ENCODE data around the gene CASKIN1. TPM values are rescaled to one million over a fixed set of nuclear protein-coding genes. Genes with fewer than 3 reads are reported as not detected.

Gene CASKIN1
- total RNA-seq, 1 experiment from 2014 or later, result 4.2 TPM

DNA sequence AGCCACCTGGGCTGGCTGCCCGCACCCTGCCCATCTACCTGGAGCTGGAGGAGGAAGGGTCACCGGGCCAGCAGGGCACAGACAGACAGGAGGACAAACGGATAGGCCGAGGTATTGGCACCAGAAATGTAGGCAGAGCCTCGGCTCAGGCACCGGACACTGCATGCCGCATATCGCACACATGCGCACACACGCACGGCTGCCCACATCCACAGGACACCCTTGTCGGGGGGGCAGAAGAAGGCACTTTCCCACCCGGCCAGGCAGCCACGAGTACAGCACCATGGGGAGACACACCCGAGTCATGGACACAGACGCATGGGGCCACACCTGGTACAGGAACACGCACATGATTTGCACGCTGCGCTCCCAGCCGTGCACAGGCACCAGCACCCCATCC, 14.5 kb downstream of the CASKIN1 start:
- no peak for DNase-seq (ENCODE audit: low spot score)
- in situ Hi-C loops (cut with HindIII; ENCODE audit: low sequenced_read_pairs), result no loop called here

DNA sequence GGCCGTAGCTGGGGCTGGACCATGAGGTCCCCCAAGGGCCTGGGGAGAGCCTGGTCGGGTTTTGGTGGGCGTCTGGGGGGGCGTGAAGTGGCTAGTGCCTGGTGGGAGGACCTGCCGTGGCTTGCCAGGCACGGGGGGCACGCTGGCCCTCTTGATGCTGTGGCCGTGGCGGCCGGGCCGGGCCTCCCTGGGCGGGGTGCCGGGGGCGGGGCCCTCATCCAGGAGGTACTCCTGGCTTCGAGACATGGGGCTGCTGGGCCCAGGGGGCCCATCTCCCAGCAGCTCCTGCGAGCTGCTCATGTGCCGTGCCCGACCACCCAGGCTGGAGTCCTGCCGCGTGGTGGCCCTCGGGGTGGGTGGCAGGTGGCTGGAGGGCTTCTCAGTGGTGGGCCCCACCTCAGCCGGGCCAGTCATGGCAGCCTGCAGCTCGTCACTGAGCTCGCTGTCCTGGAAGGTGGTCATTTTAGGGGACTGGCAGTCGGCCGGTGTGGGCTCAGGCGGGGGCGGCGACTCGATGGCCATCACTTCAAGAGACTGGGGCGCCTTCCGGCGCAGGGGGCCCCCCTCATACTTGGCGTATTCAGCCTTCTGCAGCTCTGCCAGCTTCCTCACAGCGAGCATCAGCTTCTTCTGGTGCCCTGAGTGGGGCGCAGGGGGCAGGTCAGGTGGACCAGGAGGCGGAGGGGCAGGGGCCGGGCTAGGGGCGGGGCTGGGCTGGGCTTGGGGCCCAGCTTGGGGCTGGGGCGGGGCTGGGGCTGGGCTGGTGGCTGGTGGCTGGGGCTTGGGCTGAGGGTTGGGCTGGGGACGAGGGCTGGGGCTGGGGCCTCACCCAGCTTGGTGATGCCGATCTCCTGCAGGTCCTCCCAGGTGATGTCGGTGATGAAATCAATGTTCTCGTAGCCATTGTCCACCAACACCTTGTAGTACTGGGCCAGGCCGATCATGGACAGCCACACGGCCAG, 15.2 kb downstream of the CASKIN1 start:
- no peak for DNase-seq (ENCODE audit: low spot score)
- in situ Hi-C loops (cut with HindIII; ENCODE audit: low sequenced_read_pairs), result no loop called here

DNA sequence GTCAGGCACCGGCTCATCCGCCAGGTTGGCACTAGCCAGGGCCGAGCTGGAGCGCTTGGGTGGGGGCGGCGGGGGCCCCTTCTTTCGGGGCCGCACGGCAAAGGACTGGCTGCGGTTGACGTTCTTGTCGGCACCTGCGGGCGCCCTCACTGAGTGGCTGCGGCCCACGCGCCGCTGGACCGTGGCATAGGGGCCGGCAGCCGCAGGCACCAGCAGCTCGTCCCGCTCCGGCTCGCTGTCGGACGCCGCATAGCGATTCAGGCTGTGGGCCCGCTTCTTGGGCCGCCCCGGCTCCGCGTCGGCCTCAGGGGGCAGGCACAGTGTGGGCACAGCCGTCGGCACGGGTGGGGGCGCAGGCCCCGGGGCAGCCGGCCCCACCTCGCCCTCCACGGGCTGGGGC, 15.9 kb downstream of the CASKIN1 start:
- DNase-seq (ENCODE audit: low spot score), result no peak
- in situ Hi-C loops (cut with HindIII; ENCODE audit: low sequenced_read_pairs), result no loop called here

DNA sequence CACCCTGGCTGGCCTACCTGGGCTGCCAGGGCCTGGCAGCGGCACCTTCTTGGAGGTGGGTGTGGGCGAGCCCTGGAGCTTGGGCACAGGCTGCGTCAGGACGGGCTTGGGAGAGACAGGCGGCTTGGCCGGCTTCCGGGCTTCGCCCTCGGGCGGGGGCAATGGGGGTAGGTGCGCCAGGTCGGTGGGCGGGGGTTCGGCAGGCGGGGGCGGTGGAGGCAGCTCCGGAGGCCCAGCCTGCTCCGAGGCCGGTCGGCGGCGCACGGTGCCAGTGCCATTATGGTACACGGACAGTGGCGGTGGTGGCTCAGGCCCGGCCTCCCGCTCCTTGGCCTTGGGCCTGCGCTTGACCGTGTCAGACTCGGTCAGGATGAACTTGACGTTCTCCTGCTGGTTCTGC, 16.8 kb downstream of the CASKIN1 start:
- in situ Hi-C loops (cut with HindIII; ENCODE audit: low sequenced_read_pairs), result no loop called here
- DNase-seq (ENCODE audit: low spot score), result no peak

DNA sequence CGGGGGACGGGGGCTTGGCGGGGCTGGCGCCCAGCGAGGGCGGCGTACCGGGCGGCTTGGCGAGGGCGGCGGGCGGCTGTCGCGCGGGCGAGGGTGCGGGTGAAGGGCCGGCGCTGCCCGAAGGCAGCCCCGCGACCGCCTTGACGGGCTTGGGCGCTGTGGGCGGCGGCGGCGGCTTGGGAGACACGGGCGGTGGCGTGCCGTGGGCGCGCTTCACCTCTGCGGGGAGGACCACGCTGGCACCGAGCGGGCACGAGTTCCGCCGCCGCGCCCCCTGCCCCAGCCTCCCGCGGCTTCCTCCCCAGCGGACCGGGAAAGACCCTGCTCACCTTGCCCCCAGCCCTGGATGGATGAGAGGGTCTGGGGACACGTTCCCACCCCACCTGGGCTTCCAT, 17.3 kb downstream of the CASKIN1 start:
- in situ Hi-C loops (cut with HindIII; ENCODE audit: low sequenced_read_pairs), result no loop called here
- no peak for DNase-seq (ENCODE audit: low spot score)

DNA sequence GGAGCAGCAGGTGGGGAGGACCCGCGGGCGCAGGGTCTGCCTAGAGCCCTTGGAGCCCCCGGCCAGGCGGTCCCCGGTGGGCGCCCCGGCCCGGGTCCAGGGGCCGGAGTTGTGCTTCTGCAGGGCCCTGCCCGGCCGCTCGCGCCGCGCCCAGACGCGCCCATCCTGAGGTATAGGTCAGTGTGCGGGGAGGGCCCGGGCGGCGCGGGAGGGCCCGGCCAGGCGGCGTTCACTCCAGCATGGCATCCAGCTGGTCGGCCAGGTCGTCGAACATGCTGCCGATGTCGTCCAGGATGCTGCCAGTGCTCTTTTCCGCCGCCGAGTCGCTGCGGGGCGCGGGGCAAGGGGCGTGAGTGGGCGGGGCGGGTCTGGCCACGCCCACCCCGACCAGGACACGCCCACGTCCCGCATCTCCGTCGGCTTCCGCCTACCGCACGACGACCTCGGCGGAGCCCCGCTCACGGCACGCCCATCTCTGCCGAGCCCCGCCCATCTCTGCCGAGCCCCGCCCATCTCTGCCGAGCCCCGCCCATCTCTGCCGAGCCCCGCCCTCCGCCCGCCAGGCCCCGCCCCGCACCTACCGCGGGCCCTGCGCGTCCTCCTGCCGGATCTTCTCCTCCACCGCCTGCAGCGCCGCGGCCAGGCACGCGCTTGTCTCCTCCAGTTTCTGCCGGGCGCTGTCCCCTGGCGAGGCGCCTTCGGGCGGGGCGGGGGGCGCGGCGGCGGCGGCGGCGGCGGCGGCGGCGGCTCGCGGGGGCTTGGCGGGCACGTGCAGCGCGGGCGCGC, 17.9 kb downstream of the CASKIN1 start:
- in situ Hi-C loops (cut with HindIII; ENCODE audit: low sequenced_read_pairs), result no loop called here
- no peak for DNase-seq (ENCODE audit: low spot score)

DNA sequence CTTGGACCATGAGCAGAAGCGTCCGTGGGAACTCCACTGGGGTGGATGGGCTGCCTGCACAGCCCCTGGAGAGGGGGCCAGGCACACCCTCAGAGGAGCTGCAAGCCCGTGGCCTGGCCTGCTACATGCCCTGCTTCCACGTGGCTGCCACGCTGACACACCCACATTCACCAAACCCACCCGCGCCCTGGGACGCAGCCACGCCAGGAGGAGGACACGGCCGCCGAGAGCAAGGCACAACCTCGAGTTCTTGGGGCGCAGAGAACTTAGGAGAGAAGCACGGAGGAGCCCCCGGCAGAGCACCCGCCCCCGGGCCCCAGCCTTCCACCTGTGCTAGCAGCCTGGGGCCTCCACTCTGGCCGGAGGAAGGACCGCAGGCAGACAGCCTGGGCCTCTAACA, 18.8 kb downstream of the CASKIN1 start:
- in situ Hi-C loops (cut with HindIII; ENCODE audit: low sequenced_read_pairs), result no loop called here
- no peak for DNase-seq (ENCODE audit: low spot score)

DNA sequence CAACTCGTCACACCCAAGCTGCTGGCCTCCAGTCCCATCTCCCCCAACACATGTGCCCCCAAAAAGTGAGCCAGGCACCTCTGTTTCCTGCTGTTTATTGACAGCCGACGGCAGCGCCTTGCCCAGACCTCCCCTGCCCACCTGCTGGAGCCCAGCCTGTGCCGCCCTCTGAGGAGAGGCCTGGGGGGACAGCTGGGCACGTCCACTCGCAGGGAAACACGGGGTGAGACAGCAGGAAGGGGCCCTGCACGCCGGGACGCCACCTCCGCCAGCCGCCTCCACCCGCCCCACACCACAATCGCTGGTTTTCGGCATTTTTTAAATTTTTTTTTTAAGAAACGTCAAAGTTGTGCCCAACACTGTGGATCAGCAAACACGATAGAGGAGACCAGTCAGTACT, 19.3 kb downstream of the CASKIN1 start:
- no peak for DNase-seq (ENCODE audit: low spot score)
- in situ Hi-C loops (cut with HindIII; ENCODE audit: low sequenced_read_pairs), result no loop called here

DNA sequence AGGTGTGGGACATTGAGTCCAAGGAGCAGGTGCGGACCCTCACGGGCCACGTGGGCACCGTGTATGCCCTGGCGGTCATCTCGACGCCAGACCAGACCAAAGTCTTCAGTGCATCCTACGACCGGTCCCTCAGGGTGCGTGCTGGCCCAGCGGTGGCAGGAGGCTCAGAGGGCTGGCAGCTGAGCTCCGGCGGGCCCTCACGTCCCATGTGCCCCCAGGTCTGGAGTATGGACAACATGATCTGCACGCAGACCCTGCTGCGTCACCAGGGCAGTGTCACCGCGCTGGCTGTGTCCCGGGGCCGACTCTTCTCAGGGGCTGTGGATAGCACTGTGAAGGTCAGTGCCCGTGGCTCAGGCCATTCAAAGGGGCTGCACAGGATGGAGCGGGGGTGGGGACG, 20.4 kb downstream of the CASKIN1 start:
- in situ Hi-C loops (cut with HindIII; ENCODE audit: low sequenced_read_pairs), result no loop called here
- no peak for DNase-seq (ENCODE audit: low spot score)

DNA sequence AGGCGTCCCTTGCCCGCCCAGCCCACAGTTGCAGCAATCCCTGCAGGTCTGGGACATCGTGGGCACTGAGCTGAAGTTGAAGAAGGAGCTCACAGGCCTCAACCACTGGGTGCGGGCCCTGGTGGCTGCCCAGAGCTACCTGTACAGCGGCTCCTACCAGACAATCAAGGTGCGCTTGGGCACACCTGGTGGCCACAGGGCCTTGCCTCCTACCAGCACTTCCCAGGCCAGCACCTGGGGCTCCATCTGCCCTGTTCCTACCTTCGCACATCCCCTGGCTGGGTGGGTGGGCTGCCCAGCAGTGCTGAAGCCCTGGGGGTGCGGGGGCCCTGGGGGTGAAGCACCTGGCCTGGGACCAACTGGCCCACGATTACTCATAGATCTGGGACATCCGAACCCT, 21.0 kb downstream of the CASKIN1 start:
- no peak for DNase-seq (ENCODE audit: low spot score)
- in situ Hi-C loops (cut with HindIII; ENCODE audit: low sequenced_read_pairs), result no loop called here

DNA sequence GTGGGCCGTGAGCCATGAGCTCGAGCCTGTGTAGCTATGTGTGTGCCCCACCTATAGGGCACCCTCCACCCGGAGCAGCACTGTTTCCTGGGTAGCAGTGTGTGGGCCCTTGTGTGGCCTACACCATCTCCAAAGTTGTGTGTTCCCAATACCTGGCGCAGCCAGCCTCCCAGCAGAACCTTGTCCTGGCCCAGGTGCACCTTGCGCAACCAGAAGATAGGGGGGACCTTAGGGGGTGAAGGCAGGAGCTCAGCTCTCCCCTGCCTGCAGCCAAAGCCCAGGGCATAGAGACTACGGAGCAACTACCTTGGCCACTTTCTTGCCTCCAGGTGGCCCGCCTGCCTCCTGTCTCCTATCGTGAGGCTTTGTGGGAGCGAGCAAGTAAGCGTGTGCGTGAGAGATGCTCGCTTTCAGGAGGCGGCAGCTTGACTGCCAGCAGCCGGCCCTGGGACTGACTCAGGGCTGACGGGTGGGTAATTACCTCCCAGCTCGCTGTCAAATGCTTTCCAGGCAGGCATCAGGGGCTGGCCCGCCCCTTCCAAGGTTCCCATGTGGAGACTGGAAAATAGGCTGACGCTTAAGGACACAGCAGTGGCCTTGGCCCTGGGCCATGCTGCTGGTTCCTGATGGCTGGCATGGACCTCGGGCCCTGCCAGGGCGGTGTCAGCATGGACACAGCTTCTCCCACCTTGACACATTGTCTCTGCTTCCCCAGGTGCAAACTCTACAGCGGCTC, 21.8 kb downstream of the CASKIN1 start:
- in situ Hi-C loops (cut with HindIII; ENCODE audit: low sequenced_read_pairs), result loop anchor here (25.0 kb wide), 1 partner anchor 338 kb away; the partner anchor contains the start of genes AMDHD2 and ATP6V0C
- DNase-seq (ENCODE audit: low spot score), result peak; percentile 74

DNA sequence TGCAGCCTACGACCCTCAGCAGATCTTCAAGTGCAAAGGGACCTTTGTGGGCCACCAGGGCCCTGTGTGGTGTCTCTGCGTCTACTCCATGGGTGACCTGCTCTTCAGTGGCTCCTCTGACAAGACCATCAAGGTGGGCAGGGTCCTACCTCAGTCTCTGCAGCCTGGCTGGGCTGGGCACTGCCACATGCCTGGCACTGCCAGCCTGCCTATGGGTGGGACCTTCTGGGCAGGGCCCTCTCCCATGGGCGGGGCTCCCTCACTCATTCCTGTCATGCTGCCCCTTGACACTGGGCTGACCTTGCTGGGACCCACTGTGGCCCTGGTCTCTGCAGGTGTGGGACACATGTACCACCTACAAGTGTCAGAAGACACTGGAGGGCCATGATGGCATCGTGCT, 22.5 kb downstream of the CASKIN1 start:
- in situ Hi-C loops (cut with HindIII; ENCODE audit: low sequenced_read_pairs), result loop anchor here (25.0 kb wide), 1 partner anchor 338 kb away; the partner anchor contains the start of genes AMDHD2 and ATP6V0C

DNA sequence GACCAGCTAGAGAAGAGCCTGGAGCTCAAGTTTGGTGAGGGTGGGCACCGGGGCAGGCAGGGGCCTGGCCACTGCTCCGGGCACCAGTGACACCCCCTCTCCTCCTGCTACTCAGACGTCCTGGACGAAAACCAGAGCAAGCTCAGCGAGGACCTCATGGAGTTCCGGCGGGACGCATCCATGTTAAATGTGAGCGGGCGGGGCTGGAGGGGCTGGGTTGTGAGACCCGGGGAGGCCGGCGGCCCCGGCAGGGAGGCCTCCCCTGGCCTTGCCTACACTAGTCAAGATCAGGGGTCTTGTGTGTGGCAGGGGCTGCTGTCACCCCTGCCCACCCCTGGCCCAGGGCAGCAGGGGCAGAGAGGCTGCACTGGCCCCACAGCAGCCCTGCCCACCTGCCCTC, 23.0 kb downstream of the CASKIN1 start:
- no peak for DNase-seq (ENCODE audit: low spot score)
- in situ Hi-C loops (cut with HindIII; ENCODE audit: low sequenced_read_pairs), result loop anchor here (25.0 kb wide), 1 partner anchor 339 kb away; the partner anchor contains the start of genes AMDHD2 and ATP6V0C

More for the DNA sequence above, 22.5 kb downstream of the CASKIN1 start:
- DNase-seq (ENCODE audit: low spot score), result no peak

DNA sequence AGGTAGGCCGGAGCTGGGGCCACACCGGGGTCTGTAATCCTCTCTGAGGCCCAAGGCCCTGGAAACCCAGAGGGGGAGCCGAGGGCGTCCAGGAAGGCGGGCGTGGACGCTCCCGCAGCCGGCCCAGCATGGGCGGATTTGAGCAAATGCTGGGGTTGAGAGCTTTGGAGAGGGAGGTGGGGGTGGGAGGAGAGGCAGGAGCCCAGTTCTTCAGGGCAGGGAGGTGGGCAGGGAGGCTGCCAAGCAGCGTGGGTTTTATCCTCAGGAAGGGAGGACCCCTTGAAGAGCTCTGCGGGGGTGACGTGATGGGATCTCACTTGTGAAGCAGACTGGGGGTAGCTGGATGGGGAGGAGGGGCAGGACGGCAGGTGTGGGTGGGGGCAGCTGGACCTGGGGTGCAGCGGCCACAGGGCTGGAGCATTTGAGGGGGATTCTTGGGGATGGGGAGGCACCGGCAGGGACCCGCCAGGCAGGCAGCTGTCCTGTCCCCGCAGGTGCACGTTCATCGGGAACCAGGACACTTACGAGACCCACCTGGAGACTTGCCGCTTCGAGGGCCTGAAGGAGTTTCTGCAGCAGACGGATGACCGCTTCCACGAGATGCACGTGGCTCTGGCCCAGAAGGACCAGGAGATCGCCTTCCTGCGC, 23.6 kb downstream of the CASKIN1 start:
- in situ Hi-C loops (cut with HindIII; ENCODE audit: low sequenced_read_pairs), result loop anchor here (25.0 kb wide), 1 partner anchor 339 kb away; the partner anchor contains the start of genes AMDHD2 and ATP6V0C
- DNase-seq (ENCODE audit: low spot score), result no peak

DNA sequence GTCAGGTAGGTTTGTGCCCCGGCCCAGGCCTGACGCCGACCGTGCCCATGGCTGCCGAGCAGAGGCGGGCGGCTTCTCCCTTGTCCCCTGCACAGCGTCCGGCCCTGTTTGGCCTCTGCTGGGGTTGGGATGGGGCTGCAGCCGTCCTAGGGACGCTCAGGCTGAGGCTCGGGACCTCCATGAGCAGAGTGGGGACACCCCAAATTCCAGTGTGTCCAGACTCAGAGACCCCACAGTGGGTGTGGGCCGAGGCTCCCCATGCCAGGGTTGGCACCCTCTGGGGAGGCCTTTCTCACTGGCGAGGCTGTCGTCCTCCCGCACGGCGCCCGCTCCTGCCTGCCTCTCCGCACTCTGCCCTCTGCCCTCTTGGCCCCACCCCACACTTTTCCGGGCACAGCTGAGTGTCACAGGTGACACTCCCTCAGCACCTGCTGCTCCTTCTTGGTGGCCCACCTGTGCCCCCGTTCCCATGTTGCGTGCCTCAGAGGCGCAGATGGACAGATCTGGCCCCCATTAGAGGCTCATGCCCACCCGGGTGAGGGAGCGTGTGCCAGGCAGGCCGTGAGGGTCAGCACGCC, 24.7 kb downstream of the CASKIN1 start:
- in situ Hi-C loops (cut with HindIII; ENCODE audit: low sequenced_read_pairs), result loop anchor here (25.0 kb wide), 1 partner anchor 341 kb away; the partner anchor contains the start of genes AMDHD2 and ATP6V0C
- DNase-seq (ENCODE audit: low spot score), result no peak

DNA sequence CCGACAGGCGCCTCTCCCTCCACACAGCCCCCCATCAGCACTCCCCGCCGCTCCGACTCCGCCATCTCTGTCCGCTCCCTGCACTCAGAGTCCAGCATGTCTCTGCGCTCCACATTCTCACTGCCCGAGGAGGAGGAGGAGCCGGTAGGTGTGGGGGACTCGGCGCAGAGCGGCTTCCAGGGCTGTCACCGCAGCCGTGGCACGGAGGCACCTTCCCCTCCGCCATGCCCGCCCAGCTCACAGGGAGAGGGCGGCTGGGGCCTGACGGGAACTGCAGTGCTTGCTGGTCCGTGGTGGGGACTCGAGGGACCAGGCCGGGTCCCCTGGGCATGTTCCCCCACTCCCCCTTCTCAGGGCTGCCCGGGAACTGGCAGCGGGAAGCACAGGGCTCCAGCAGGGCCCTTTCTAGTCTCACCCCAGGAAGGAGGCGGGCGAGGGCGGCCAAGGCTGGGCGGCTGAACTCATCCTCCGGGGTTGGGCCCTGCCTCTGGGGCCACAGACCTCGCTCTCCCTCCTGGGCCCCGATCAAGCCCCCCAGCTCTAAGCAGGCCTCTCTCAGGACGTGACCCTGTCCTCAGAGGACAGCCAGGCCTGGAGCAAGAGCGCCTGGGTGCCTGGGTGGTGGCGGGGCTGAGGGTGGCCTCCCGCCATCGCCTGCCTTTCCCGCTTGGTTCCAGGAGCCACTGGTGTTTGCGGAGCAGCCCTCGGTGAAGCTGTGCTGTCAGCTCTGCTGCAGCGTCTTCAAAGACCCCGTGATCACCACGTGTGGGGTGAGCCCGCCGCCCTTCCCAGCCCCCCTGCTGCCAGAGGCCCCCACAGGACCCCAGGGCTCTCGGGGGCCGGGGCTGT, 25.6 kb downstream of the CASKIN1 start:
- in situ Hi-C loops (cut with HindIII; ENCODE audit: low sequenced_read_pairs), result loop anchor here (25.0 kb wide), 1 partner anchor 341 kb away; the partner anchor contains the start of genes AMDHD2 and ATP6V0C

DNA sequence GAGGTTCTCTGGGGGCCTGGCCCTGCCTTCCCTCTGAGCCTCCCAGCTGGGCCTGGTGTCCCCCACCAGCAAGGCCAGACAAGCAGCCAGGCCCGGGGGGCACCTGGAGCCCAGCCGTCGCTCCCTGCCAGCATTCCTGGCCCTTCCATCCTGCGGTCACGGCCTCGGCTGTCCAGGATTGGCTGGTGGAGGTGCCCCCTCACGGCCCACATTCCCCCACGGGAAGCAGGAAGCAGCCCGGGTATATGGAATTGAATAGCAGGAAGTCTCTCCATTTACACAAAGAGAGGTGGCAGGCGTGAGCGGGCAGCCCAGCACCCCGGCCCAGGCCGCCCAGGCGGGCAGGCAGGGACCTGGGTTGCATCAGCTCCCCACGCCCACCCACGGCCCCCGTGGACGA, 26.3 kb downstream of the CASKIN1 start:
- no peak for DNase-seq (ENCODE audit: low spot score)
- in situ Hi-C loops (cut with HindIII; ENCODE audit: low sequenced_read_pairs), result loop anchor here (25.0 kb wide), 1 partner anchor 342 kb away; the partner anchor contains the start of genes AMDHD2 and ATP6V0C

More for the DNA sequence above, 25.6 kb downstream of the CASKIN1 start:
- no peak for DNase-seq (ENCODE audit: low spot score)

Data from G401 (cell line).